H9 (cell line): Measurements from ENCODE around the gene PRDM2. TPM values are rescaled to one million over a fixed set of nuclear protein-coding genes. Genes with fewer than 3 reads are reported as not detected.

ENCODE experiments used
- DNase-seq: peaks from one replicate; pipeline ENCODE4 v3.0.0-alpha.2; 2017
- H2AFZ ChIP-seq: one replicate; pipeline ENCODE4 v1.6.1; 2013; ENCODE audit warnings: mild to moderate bottlenecking, low read length, control low read depth, moderate library complexity
- H2AK5ac ChIP-seq: 2 replicates; pipeline ENCODE4 v1.6.1; 2013; ENCODE audit warnings: low read length, control low read depth, mixed read lengths; ENCODE audit not compliant: insufficient read length
- H2BK120ac ChIP-seq: one replicate; pipeline ENCODE4 v1.6.1; 2013; ENCODE audit warnings: low read depth, mild to moderate bottlenecking, low read length, control low read depth, inconsistent platforms; ENCODE audit not compliant: poor library complexity, severe bottlenecking
- H2BK12ac ChIP-seq: 2 replicates; pipeline ENCODE4 v1.6.1; 2013; ENCODE audit warnings: low read length, control low read depth, mixed read lengths, low read depth; ENCODE audit not compliant: insufficient read length
- H2BK15ac ChIP-seq: 2 replicates; pipeline ENCODE4 v1.6.1; 2013; ENCODE audit warnings: low read depth, low read length, control low read depth
- H2BK20ac ChIP-seq: one replicate; pipeline ENCODE4 v1.6.1; 2013; ENCODE audit warnings: low read depth, mild to moderate bottlenecking, low read length, control low read depth, inconsistent platforms; ENCODE audit not compliant: poor library complexity, severe bottlenecking
- H2BK5ac ChIP-seq: 2 replicates; pipeline ENCODE4 v1.6.1; 2013; ENCODE audit warnings: low read length, control low read depth, mixed read lengths; ENCODE audit not compliant: insufficient read length
- H3K14ac ChIP-seq: 2 replicates; pipeline ENCODE4 v1.6.1; 2013; ENCODE audit warnings: low read length, control low read depth; ENCODE audit not compliant: insufficient read depth
- H3K18ac ChIP-seq: 2 replicates; pipeline ENCODE4 v1.6.1; 2013; ENCODE audit warnings: low read depth, mild to moderate bottlenecking, mixed read lengths, low read length, control low read depth; ENCODE audit not compliant: insufficient read length
- H3K23ac ChIP-seq: 2 replicates; pipeline ENCODE4 v1.6.1; 2013; ENCODE audit warnings: low read length, control low read depth, mixed read lengths, low read depth; ENCODE audit not compliant: insufficient read length
- H3K23me2 ChIP-seq: 2 replicates; pipeline ENCODE4 v1.6.1; 2013; ENCODE audit warnings: low read depth, mild to moderate bottlenecking, mixed read lengths, low read length, control low read depth; ENCODE audit not compliant: insufficient read length, poor library complexity, severe bottlenecking
- H3K27ac ChIP-seq: 2 replicates; pipeline ENCODE4 v1.5.1; 2013; ENCODE audit warnings: low read length, control low read depth, mixed read lengths, low read depth; ENCODE audit not compliant: insufficient read length
- H3K27me3 ChIP-seq: 2 replicates; pipeline ENCODE4 v1.6.1; 2013; ENCODE audit warnings: low read length, control low read depth, inconsistent platforms; ENCODE audit not compliant: insufficient read depth
- H3K4ac ChIP-seq: 2 replicates; pipeline ENCODE4 v1.6.1; 2013; ENCODE audit warnings: low read depth, mild to moderate bottlenecking, control low read depth, inconsistent platforms, low read length, moderate library complexity
- H3K4me1 ChIP-seq: 2 replicates; pipeline ENCODE4 v1.6.1; 2013; ENCODE audit warnings: low read length, control low read depth, inconsistent platforms; ENCODE audit not compliant: insufficient read depth
- H3K4me2 ChIP-seq: 2 replicates; pipeline ENCODE4 v1.6.1; 2013; ENCODE audit warnings: low read length, control low read depth, mixed read lengths; ENCODE audit not compliant: insufficient read length, insufficient read depth
- H3K56ac ChIP-seq: 2 replicates; pipeline ENCODE4 v1.6.1; 2013; ENCODE audit warnings: low read depth, mild to moderate bottlenecking, mixed read lengths, low read length, control low read depth; ENCODE audit not compliant: insufficient read length
- H3K79me1 ChIP-seq: 2 replicates; pipeline ENCODE4 v1.6.1; 2013; ENCODE audit warnings: low read depth, mild to moderate bottlenecking, moderate library complexity, low read length, control low read depth, inconsistent platforms; ENCODE audit not compliant: insufficient read depth, poor library complexity, severe bottlenecking
- H3K79me2 ChIP-seq: 2 replicates; pipeline ENCODE4 v1.6.1; 2013; ENCODE audit warnings: low read length, control low read depth, inconsistent platforms; ENCODE audit not compliant: insufficient read depth
- H3K9ac ChIP-seq: 2 replicates; pipeline ENCODE4 v1.6.1; 2013; ENCODE audit warnings: low read length, control low read depth, mixed read lengths; ENCODE audit not compliant: insufficient read length; ENCODE audit errors: extremely low read depth
- H3K9me3 ChIP-seq: one replicate; pipeline ENCODE4 v1.6.1; 2013; ENCODE audit warnings: low read depth, low read length, inconsistent platforms; ENCODE audit not compliant: control insufficient read depth
- H3T11ph ChIP-seq: one replicate; pipeline ENCODE4 v1.6.1; 2013; ENCODE audit warnings: mild to moderate bottlenecking, low read length, control low read depth, inconsistent platforms
- H4K20me1 ChIP-seq: one replicate; pipeline ENCODE4 v1.6.1; 2013; ENCODE audit not compliant: control insufficient read depth, insufficient read length, insufficient read depth
- H4K5ac ChIP-seq: 2 replicates; pipeline ENCODE4 v1.6.1; 2013; ENCODE audit warnings: low read depth, mild to moderate bottlenecking, mixed read lengths, low read length, control low read depth; ENCODE audit not compliant: insufficient read length
- H4K8ac ChIP-seq: replicated peaks from 2 replicates; pipeline ENCODE4 v1.6.1; 2013; ENCODE audit warnings: low read length, control low read depth, mixed read lengths, low read depth; ENCODE audit not compliant: insufficient read length
- H4K91ac ChIP-seq: 2 replicates; pipeline ENCODE4 v1.6.1; 2013; ENCODE audit warnings: low read depth, mild to moderate bottlenecking, moderate library complexity, mixed read lengths, low read length, control low read depth; ENCODE audit not compliant: insufficient read length
- H3K27ac Mint-ChIP-seq, 3 experiments: 2 replicates in 2 of 3; 3 replicates in 1 of 3; pipeline ENCODE4 v1.8.0; 2020 to 2021; ENCODE audit warnings: mixed read lengths in 3 of 3, mild to moderate bottlenecking in 1 of 3, moderate library complexity in 1 of 3
- H3K27me3 Mint-ChIP-seq: 2 replicates; pipeline ENCODE4 v1.8.0; 2021; ENCODE audit warnings: low read depth, mild to moderate bottlenecking, moderate library complexity, mixed read lengths
- H3K36me3 Mint-ChIP-seq, 3 experiments: 2 replicates in 2 of 3; 3 replicates in 1 of 3; pipeline ENCODE4 v1.8.0; 2020 to 2021; ENCODE audit warnings: low read depth in 3 of 3, mixed read lengths in 3 of 3; ENCODE audit not compliant: insufficient read depth in 1 of 3
- H3K4me1 Mint-ChIP-seq, 2 experiments: 2 replicates each; pipeline ENCODE4 v1.8.0; 2020; ENCODE audit warnings: mixed read lengths in 2 of 2
- H3K4me3 Mint-ChIP-seq, 2 experiments: 2 replicates in 1 of 2; 3 replicates in 1 of 2; pipeline ENCODE4 v1.8.0; 2020 to 2021; ENCODE audit warnings: mild to moderate bottlenecking in 2 of 2, mixed read lengths in 2 of 2, moderate library complexity in 1 of 2
- H3K9me3 Mint-ChIP-seq, 2 experiments: 2 replicates in 1 of 2; 3 replicates in 1 of 2; pipeline ENCODE4 v1.8.0; 2020; ENCODE audit warnings: mild to moderate bottlenecking in 2 of 2, mixed read lengths in 2 of 2, moderate library complexity in 1 of 2
- CTCF ChIP-seq: fragments of 200-600 bp; sonication (generic); conservative IDR thresholded peaks from 3 replicates; pipeline ENCODE4 v1.8.0; 2021; ENCODE audit warnings: antibody characterized with exemption, mild to moderate bottlenecking
- WGBS: extraction: QIAGEN DNeasy Blood & Tissue Kit; methylation state at CpG from one replicate; pipeline ENCODE4 v1.1.7; 2013; ENCODE audit warnings: missing lambda C conversion rate, low lambda C conversion rate, mixed read lengths; ENCODE audit not compliant: insufficient read length; ENCODE audit errors: extremely low coverage; 5-methylcytosine and 5-hydroxymethylcytosine counted together
- total RNA-seq: library from RNA; stranded (reverse); gene quantifications from 2 replicates; pipeline ENCODE4 v1.2.1, GENCODE V29; 2021

Gene PRDM2
- total RNA-seq, 1 experiment from 2014 or later: 24.5 TPM

- no peak overlapping the region for H2AK5ac ChIP-seq
- H2BK12ac ChIP-seq: no peak overlapping the region
- no peak overlapping the region for H3K4me3 Mint-ChIP-seq
- no peak overlapping the region for H3K18ac ChIP-seq
- no peaks in the 10 kb centered on the region for H3K79me1 ChIP-seq
- TF ChIP-seq CTCF: no peak
- no peaks in the 10 kb centered on the region for H3K9me3 Mint-ChIP-seq
- H3K27me3 ChIP-seq: peaks cover 30% of the 10 kb centered on the region
- no peaks in the 10 kb centered on the region; a peak in 1 of 7 replicates for H3K36me3 Mint-ChIP-seq
- H2BK5ac ChIP-seq: no peak overlapping the region
- no peaks in the 10 kb centered on the region for H3K23me2 ChIP-seq
- no peak overlapping the region for H2BK15ac ChIP-seq
- no peak overlapping the region for H4K8ac ChIP-seq
- H2AFZ ChIP-seq: no peak overlapping the region
- DNase-seq: no peak
- no peak overlapping the region for H4K5ac ChIP-seq
- no peak overlapping the region for H2BK20ac ChIP-seq
- H3K79me2 ChIP-seq: no peaks in the 10 kb centered on the region
- WGBS: no CpG with 5 or more reads among the region's 4 CpGs
- H3K4me2 ChIP-seq: no peak overlapping the region
- H3K9ac ChIP-seq: no peak overlapping the region
- H3K14ac ChIP-seq: no peak overlapping the region
- H4K91ac ChIP-seq: no peak overlapping the region
- peaks cover 7 to 16% of the 10 kb centered on the region in 2 experiments; a peak in 3 of 4 replicates for H3K4me1 Mint-ChIP-seq
- no peak overlapping the region for H3K23ac ChIP-seq
- no peak overlapping the region for H2BK120ac ChIP-seq
- H3K27me3 Mint-ChIP-seq: peaks cover 95% of the 10 kb centered on the region
- H3K27ac ChIP-seq: no peak overlapping the region
- no peak overlapping the region for H3K56ac ChIP-seq
- no peaks in the 10 kb centered on the region for H3K9me3 ChIP-seq
- no peak overlapping the region for H3K4ac ChIP-seq
- no peak overlapping the region for H3T11ph ChIP-seq
- no peak overlapping the region for H3K27ac Mint-ChIP-seq
- H4K20me1 ChIP-seq: no peaks in the 10 kb centered on the region
- no peaks in the 10 kb centered on the region for H3K4me1 ChIP-seq
Measured at GRCh38 chr1:13723810-13724209, 23.8 kb downstream of the PRDM2 start.
